Endothelial cell of umbilical vein (primary cell): ENCODE measurements around the gene RRP1B. TPM values are rescaled to one million over a fixed set of nuclear protein-coding genes. Genes with fewer than 3 reads are reported as not detected.

Experiments
- BruUV-seq: library from RNA; stranded (reverse); fragments of 400-500 nt; replicated peaks from 2 replicates; lab custom pipeline; 2021; lab: Mats Ljungman, UMichigan
- CTCF ChIA-PET: fragments of 300-600, 350-600 bp; sonication (Branson Sonifier 250); formaldehyde crosslinking; loops from one replicate; lab custom pipeline; 2021; ENCODE audit warnings: antibody characterized with exemption, inconsistent platforms; lab: Charles Lee
- POLR2A ChIA-PET: fragments of 300-600, 350-600 bp; sonication (Branson Sonifier 250); formaldehyde crosslinking; loops from one replicate; lab custom pipeline; 2021; ENCODE audit warnings: antibody characterized with exemption, inconsistent platforms; lab: Charles Lee
- DNase-seq: peaks from one replicate; pipeline ENCODE4 v3.0.0-alpha.2; 2011; ENCODE audit warnings: low read depth, low spot score
- FAIRE-seq: peaks from 2 replicates; lab custom pipeline; 2011; peaks lifted over from hg19 to GRCh38; lab: Jason Lieb, UNC
- H2AFZ ChIP-seq: 2 replicates; pipeline ENCODE4 v1.6.0; 2012; ENCODE audit warnings: low read depth, low read length, control low read depth, inconsistent platforms
- H3K27ac ChIP-seq: 2 replicates; pipeline ENCODE4 v1.5.1; 2011; ENCODE audit warnings: low read depth, mild to moderate bottlenecking, control low read depth, low read length, moderate library complexity; ENCODE audit not compliant: insufficient read depth
- H3K27me3 ChIP-seq, 2 experiments: 2 replicates each; pipeline versions ENCODE4 v1.6.0 to v1.6.1; 2011; ENCODE audit warnings: low read length in 2 of 2, mixed read lengths in 1 of 2; ENCODE audit not compliant: control insufficient read depth in 2 of 2, insufficient read depth in 2 of 2
- H3K36me3 ChIP-seq, 2 experiments: 2 replicates in 1 of 2; 3 replicates in 1 of 2; pipeline ENCODE4 v1.5.1; 2011; ENCODE audit warnings: low read length in 2 of 2, mild to moderate bottlenecking in 1 of 2, moderate library complexity in 1 of 2; ENCODE audit not compliant: control insufficient read depth in 2 of 2, insufficient read depth in 2 of 2; ENCODE audit errors: extremely low read depth in 1 of 2
- H3K4me1 ChIP-seq: 3 replicates; pipeline ENCODE4 v1.5.1; 2011; ENCODE audit warnings: mild to moderate bottlenecking, low read length; ENCODE audit not compliant: control insufficient read depth, insufficient read depth; ENCODE audit errors: extremely low read depth
- H3K4me2 ChIP-seq: 2 replicates; pipeline ENCODE4 v1.6.1; 2011; ENCODE audit warnings: low read length, control low read depth, mixed read lengths; ENCODE audit not compliant: insufficient read depth
- H3K4me3 ChIP-seq, 3 experiments: fragments of 200-600 bp in 1 of 3; sonication (generic), shearing (Covaris generic) in 1 of 3; replicated peaks in 1 of 3; 2 replicates each; pipeline ENCODE4 v1.5.1; 2011 to 2016; ENCODE audit warnings: control low read depth in 3 of 3, low read length in 3 of 3, mild to moderate bottlenecking in 2 of 3, inconsistent platforms in 1 of 3, low read depth in 1 of 3, moderate library complexity in 1 of 3; ENCODE audit not compliant: insufficient read depth in 1 of 3
- H3K79me2 ChIP-seq: 2 replicates; pipeline ENCODE4 v1.6.0; 2012; ENCODE audit warnings: low read length, inconsistent platforms; ENCODE audit not compliant: control insufficient read depth, insufficient read depth
- H3K9ac ChIP-seq: replicated peaks from 2 replicates; pipeline ENCODE3; 2011; ENCODE audit warnings: low read length, control low read depth; ENCODE audit not compliant: insufficient read depth; ENCODE audit errors: extremely low read depth
- H3K9me1 ChIP-seq: replicated peaks from 3 replicates; pipeline ENCODE4 v1.6.0; 2011; ENCODE audit warnings: mild to moderate bottlenecking, low read length; ENCODE audit not compliant: control insufficient read depth, insufficient read depth; ENCODE audit errors: extremely low read depth
- H3K9me3 ChIP-seq: replicated peaks from 2 replicates; pipeline ENCODE4 v1.5.1; 2012; ENCODE audit warnings: low read length, inconsistent platforms; ENCODE audit not compliant: control insufficient read depth, insufficient read depth
- H4K20me1 ChIP-seq: replicated peaks from 2 replicates; pipeline ENCODE3; 2011; ENCODE audit warnings: mild to moderate bottlenecking, low read length; ENCODE audit not compliant: control insufficient read depth, insufficient read depth; ENCODE audit errors: extremely low read depth
- CTCF ChIP-seq, 2 donors: IDR thresholded peaks; 1 replicate in 1 of 2; 2 replicates in 1 of 2; pipeline ENCODE4 v1.5.1; 2011; ENCODE audit warnings: low read length in 2 of 2, mild to moderate bottlenecking in 2 of 2, moderate library complexity in 2 of 2, control low read depth in 1 of 2, inconsistent platforms in 1 of 2, low read depth in 1 of 2; ENCODE audit not compliant: insufficient read depth in 1 of 2; ENCODE audit errors: extremely low read depth in 1 of 2
- JUN ChIP-seq: IDR thresholded peaks from 2 replicates; pipeline ENCODE4 v1.6.1; 2011; ENCODE audit warnings: borderline replicate concordance, low read depth; ENCODE audit not compliant: insufficient read length, insufficient read depth
- dilution Hi-C: fragments of 300-500 bp; cut with MboI; formaldehyde crosslinking; loops from one replicate; pipeline ENCODE4 v1.15.0; 2019; ENCODE audit warnings: low sequenced_read_pairs; ENCODE audit not compliant: extremely low pct_ligation_motif_present
- intact Hi-C: fragments of 100-400 bp; cut with micrococcal nuclease; formaldehyde crosslinking; loops from one replicate; pipeline ENCODE4 v1.10.0; 2022
- polyA plus RNA-seq, 4 experiments: library from polyadenylated mRNA; depleted of rRNA in 3 of 4; stranded (reverse) in 3 of 4; unstranded in 1 of 4; fragments of >200 nt; gene quantifications; 2 replicates each; pipeline versions ENCODE4 v1.2.1 to v1.2.3, GENCODE V29; 2011 to 2012; ENCODE audit warnings: missing spikeins in 1 of 4
- total RNA-seq: library from RNA; stranded (reverse); gene quantifications from 2 replicates; pipeline ENCODE4 v1.2.3, GENCODE V29; 2021
- TF ChIP-seq, protein P1 (sequence below): IDR thresholded peaks from 2 replicates; pipeline ENCODE4 v1.6.1; 2011; ENCODE audit not compliant: insufficient read depth, insufficient read length

RRP1B gene
- total and polyA plus RNA-seq, 2 donors (not counting 3 experiments of a cell fraction or from before 2014, with no cell fraction given): 13.0 to 39.9 TPM

DNA sequence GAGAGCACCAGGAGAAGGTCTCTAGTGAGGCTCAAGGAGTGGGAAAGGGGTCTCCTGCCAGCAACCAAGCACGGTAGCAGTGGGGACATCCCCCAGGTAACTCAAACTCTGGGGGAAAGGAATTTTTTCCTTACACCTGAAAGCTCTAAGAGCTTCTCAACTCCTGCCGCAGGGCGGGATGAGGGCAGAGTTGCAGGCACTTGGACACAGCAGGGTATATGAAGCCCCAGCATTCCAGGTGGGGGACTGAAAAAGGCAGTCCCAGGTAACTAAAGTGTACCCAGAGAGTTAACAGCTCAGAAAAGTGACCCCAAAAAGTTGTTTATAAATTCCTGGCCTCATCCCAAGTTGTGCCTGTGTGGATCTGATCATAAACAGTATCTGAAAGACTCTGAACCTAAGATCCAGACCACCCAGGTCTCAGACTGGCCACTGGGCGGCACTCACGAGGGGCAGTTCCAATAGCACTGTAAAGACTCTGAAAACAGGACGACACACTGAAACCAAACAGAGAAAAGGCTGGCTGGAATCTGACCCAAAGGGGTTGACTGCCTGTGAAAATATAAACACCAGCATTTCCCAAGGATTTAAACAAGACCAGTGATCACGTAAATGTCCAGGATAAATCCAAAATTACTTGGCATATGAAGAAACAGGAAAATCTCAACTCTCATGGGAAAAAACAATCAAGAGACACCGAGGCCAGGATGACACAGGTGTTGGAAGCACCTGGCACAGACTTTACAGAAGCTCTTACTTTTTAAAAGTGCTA, 47.6 kb upstream of the RRP1B start:
- peak overlapping the region; percentile 56 for H3K9ac ChIP-seq
- intact Hi-C loops (loop anchor here (1.0 to 2.0 kb wide), 2 partner anchors 15 to 34 kb away; no protein-coding TSS in a partner anchor), dilution Hi-C loops (no loop called here)
- no peaks in the 10 kb centered on the region for H3K79me2 ChIP-seq
- no peaks in the 10 kb centered on the region for H3K27me3 ChIP-seq
- TF ChIP-seq CTCF (IDR thresholded peaks at IDR 0.05; ENCODE audit: extremely low read depth in 1 of 2, insufficient read depth in 1 of 2, low read depth in 1 of 2, low read length in 2 of 2) (peak; percentile 77 to 90), JUN (no peak)
- TF ChIP-seq, protein P1, sequence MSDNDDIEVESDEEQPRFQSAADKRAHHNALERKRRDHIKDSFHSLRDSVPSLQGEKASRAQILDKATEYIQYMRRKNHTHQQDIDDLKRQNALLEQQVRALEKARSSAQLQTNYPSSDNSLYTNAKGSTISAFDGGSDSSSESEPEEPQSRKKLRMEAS: no peak
- H3K27ac ChIP-seq: peak overlapping the region; percentile 53
- BruUV-seq: no TSS peak
- ChIA-PET CTCF (interaction anchor here (0.7 to 3.3 kb wide), 11 partner anchors 8 to 34 kb away, joined by 3 to 21 read pairs (median 4); no protein-coding TSS in a partner anchor), POLR2A (no interaction called here)
- peak overlapping the region; percentile 72 for H2AFZ ChIP-seq
- peaks cover 8% of the 10 kb centered on the region for H3K4me1 ChIP-seq
- peak overlapping the region; percentile 45 for H3K4me2 ChIP-seq
- H3K9me3 ChIP-seq: no peaks in the 10 kb centered on the region
- H3K36me3 ChIP-seq: no peaks in the 10 kb centered on the region
- H4K20me1 ChIP-seq: no peaks in the 10 kb centered on the region
- H3K9me1 ChIP-seq: no peaks in the 10 kb centered on the region
- FAIRE-seq: peak; percentile 79
- peak; percentile 80 for DNase-seq
- H3K4me3 ChIP-seq: no peak overlapping the region
